Neuron (in vitro differentiated cells): ENCODE measurements around the gene NEIL1.
"Not testable (repeated sequence)": the region's sequence is repeated elsewhere in the genome, so short reads cannot be mapped to it uniquely, and the experiment has no call there.

ENCODE experiments used
- H2AFZ ChIP-seq: one replicate; pipeline ENCODE4 v1.6.1; 2013; ENCODE audit warnings: low read depth, mild to moderate bottlenecking, inconsistent platforms, low read length, moderate library complexity
- H3K27me3 ChIP-seq: one replicate; pipeline ENCODE4 v1.6.1; 2013; ENCODE audit warnings: low read length; ENCODE audit not compliant: insufficient read depth
- H3K36me3 ChIP-seq: one replicate; pipeline ENCODE4 v1.6.1; 2013; ENCODE audit warnings: low read length; ENCODE audit not compliant: insufficient read depth
- H3K4me1 ChIP-seq: one replicate; pipeline ENCODE4 v1.6.1; 2013; ENCODE audit warnings: low read length; ENCODE audit not compliant: insufficient read depth
- H3K4me3 ChIP-seq: 2 replicates; pipeline ENCODE4 v1.5.1; 2013; ENCODE audit warnings: mild to moderate bottlenecking, low read length, moderate library complexity
- H3K9me3 ChIP-seq: one replicate; pipeline ENCODE4 v1.6.1; 2013; ENCODE audit warnings: low read length

NEIL1 gene

DNA sequence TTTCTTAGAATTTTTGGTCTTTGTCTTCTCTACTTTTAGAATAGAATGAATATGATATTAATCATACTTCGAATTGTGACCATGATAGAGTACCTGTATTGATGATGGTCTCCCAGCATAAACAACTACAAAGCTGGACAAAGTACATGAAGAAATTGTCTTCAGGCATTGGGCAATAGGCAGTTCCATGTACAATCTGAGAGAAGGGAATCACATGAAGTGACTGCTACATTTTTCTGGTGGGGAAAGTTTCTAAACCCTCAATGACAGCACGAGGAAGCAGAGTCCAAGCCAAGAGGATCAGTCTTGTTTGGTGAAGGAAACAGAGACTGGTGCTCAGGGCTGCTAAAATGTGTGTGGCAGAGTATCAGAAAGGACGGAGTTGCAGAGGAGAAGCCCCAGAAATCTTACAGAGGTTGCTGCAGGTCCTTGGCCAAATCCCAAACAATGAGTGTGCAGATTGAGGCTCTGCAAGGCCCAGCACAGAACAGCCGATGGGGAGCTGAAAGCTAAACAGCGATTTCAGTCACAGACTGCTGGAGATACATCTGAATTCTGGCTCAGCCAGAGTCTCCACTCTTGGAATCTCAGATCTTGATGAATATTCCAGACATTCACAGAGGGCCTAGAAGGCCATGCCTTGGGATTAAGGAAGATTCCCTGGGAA lies 27.5 kb upstream of the NEIL1 start:
- not testable (repeated sequence) for H3K9me3 ChIP-seq, H3K36me3 ChIP-seq, H3K4me3 ChIP-seq, H3K27me3 ChIP-seq, H2AFZ ChIP-seq, H3K4me1 ChIP-seq

DNA sequence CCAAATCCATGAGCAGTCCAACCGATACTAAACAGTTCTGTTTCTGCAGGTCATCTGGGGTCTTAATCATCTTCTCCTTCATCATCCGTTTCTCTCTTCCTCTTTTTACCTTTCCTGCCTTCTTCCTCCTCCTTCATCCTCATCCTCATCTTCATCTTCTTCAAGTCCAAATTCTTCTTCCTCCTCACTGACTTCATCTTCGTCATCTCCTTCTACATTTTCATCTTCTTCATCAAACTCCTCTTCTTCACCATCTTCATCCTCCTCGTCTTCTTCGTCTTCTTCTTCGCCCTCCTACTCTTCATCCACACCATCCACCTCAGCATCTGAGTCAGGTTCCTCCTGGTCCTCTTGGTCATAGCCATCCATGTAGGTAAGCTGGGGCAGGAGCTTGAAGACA lies 25.1 kb upstream of the NEIL1 start:
- Histone ChIP-seq H2AFZ (no peak overlapping the region), H3K36me3 (no peaks in the 10 kb centered on the region), H3K4me1 (no peaks in the 10 kb centered on the region), H3K4me3 (no peak overlapping the region), H3K27me3 (peaks cover 2% of the 10 kb centered on the region), H3K9me3 (no peaks in the 10 kb centered on the region)

DNA sequence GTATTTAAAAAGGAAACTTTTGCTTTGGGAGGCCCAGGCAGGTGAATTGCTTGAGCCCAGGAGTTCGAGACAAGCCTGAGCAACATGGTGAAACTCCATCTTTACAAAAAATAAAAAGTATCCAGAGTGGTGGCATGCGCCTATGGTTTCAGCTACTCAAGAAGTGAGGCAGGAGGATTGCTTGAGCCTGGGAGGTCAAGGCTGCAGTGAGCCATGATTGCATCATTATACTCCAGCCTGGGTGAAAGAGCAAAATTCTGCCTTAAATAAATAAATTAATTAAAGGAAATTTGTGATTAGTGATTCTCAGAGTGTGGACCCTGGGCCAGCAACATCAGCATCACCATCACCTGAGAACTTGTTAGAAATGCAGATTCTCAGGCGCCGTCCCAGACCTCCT lies 20.9 kb upstream of the NEIL1 start:
- Histone ChIP-seq H2AFZ (no peak overlapping the region), H3K4me3 (no peak overlapping the region), H3K27me3 (peaks cover 15% of the 10 kb centered on the region), H3K4me1 (no peaks in the 10 kb centered on the region), H3K9me3 (no peaks in the 10 kb centered on the region), H3K36me3 (no peaks in the 10 kb centered on the region)

DNA sequence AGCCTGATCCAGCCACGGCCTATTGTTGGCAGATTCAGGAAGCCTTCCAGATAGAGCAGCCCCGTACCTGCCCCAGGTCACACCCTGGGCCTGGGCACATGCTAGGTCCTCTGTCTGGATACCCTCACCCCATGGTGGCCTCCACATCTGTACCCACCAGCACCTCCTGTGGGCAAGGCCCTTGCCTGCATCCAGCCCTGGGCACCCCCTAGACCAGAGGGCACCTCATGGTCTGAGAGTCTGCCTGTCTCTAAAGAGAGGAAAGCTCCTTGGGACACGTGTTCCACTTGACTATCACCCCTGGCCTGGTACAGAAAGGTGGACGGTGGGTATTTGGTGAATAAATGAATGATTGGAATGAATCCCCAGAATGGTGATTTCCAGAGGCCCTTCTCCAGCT lies 19.8 kb upstream of the NEIL1 start:
- Histone ChIP-seq H3K4me3 (no peak overlapping the region), H3K27me3 (peaks cover 15% of the 10 kb centered on the region), H3K4me1 (no peaks in the 10 kb centered on the region), H3K36me3 (no peaks in the 10 kb centered on the region), H3K9me3 (no peaks in the 10 kb centered on the region), H2AFZ (no peak overlapping the region)

GRCh38 chr15:75327491-75327890 lies 19.3 kb upstream of the NEIL1 start:
- Histone ChIP-seq H3K4me1 (no peaks in the 10 kb centered on the region), H3K9me3 (no peaks in the 10 kb centered on the region), H3K36me3 (no peaks in the 10 kb centered on the region), H3K4me3 (no peak overlapping the region), H3K27me3 (peaks cover 15% of the 10 kb centered on the region), H2AFZ (no peak overlapping the region)

- no peak overlapping the region for H2AFZ ChIP-seq
These were observed 18.1 kb upstream of the NEIL1 start for GRCh38 chr15:75328493-75329314.

GRCh38 chr15:75329571-75329970 lies 17.3 kb upstream of the NEIL1 start:
- no peaks in the 10 kb centered on the region for H3K36me3 ChIP-seq
- H3K27me3 ChIP-seq = peaks cover 15% of the 10 kb centered on the region
- H2AFZ ChIP-seq = no peak overlapping the region
- H3K4me3 ChIP-seq = no peak overlapping the region
- no peaks in the 10 kb centered on the region for H3K9me3 ChIP-seq
- no peaks in the 10 kb centered on the region for H3K4me1 ChIP-seq

More at GRCh38 chr15:75328493-75329314, 18.1 kb upstream of the NEIL1 start:
- Histone ChIP-seq H3K36me3 (no peaks in the 10 kb centered on the region), H3K4me3 (no peak overlapping the region), H3K27me3 (peaks cover 15% of the 10 kb centered on the region), H3K4me1 (no peaks in the 10 kb centered on the region), H3K9me3 (no peaks in the 10 kb centered on the region)

- not testable (repeated sequence) for H2AFZ ChIP-seq, H3K36me3 ChIP-seq, H3K9me3 ChIP-seq, H3K4me3 ChIP-seq
- Histone ChIP-seq H3K27me3 (peaks cover 11% of the 10 kb centered on the region), H3K4me1 (peaks cover 11% of the 10 kb centered on the region)
These were observed 14.7 kb upstream of the NEIL1 start for GRCh38 chr15:75332093-75332492.

DNA sequence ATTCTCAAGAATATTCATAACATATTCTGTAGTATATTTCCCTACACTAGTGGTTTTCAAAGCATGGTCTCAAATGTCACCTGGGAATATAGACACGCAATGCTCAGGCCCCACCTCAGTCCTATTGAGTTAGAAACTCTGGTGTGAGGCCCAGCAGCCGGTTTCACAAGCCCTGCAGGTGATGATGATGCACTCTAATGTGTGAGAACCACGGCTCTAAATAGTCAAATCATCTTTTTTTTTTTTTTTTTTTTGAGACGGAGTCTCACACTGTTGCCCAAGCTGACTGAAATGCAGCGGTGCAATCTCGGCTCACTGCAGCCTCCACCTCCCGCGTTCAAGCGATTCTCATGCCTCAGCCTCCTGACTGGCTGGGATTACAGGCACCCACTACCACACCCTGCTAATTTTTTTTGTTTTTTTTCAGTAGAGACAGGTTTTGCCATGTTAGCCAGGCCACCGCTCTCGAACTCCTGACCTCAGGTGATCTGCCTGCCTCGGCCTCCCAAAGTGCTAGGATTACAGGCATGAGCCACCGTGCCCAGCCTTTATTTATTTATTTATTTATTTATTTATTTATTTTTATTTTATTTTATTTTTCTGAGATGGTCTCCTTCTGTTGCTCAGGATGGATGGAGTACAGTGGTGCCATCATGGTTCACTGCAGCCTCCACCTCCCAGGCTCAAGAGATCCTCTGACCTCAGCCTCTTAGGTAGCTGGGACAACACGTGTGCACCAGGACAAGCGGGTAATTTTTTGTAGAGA lies 13.0 kb upstream of the NEIL1 start:
- H3K4me3 ChIP-seq, H2AFZ ChIP-seq, H3K27me3 ChIP-seq, H3K36me3 ChIP-seq, H3K9me3 ChIP-seq: not testable (repeated sequence)
- H3K4me1 ChIP-seq = peaks cover 12% of the 10 kb centered on the region

GRCh38 chr15:75335313-75335704 lies 11.5 kb upstream of the NEIL1 start:
- H3K4me3 ChIP-seq = peak overlapping the region; percentile 81
- H3K9me3 ChIP-seq = no peaks in the 10 kb centered on the region
- peaks cover 12% of the 10 kb centered on the region for H3K4me1 ChIP-seq
- peaks cover 1% of the 10 kb centered on the region for H3K27me3 ChIP-seq
- peaks cover 17% of the 10 kb centered on the region for H3K36me3 ChIP-seq
- H2AFZ ChIP-seq = peak overlapping the region; percentile 96

- H3K27me3 ChIP-seq = no peaks in the 10 kb centered on the region
- H3K9me3 ChIP-seq = no peaks in the 10 kb centered on the region
- peak within 1 kb of the TSS; percentile 96 for H2AFZ ChIP-seq
- H3K36me3 ChIP-seq = peaks cover 18% of the 10 kb centered on the region
- H3K4me3 ChIP-seq = peak within 1 kb of the TSS; percentile 81
- peaks cover 12% of the 10 kb centered on the region for H3K4me1 ChIP-seq
These were observed 11.0 kb upstream of the NEIL1 start, which contains the start of gene COMMD4 for GRCh38 chr15:75335705-75336355. Gene COMMD4, plus strand, starts transcription at chr15:75336063. Its CDS starts 27 bp downstream, at chr15:75336090.

- Histone ChIP-seq H3K9me3 (no peaks in the 10 kb centered on the region), H2AFZ (no peak overlapping the region), H3K36me3 (peaks cover 18% of the 10 kb centered on the region), H3K4me3 (no peak overlapping the region), H3K27me3 (no peaks in the 10 kb centered on the region), H3K4me1 (peaks cover 12% of the 10 kb centered on the region)
These were observed 8.1 kb upstream of the NEIL1 start for GRCh38 chr15:75338661-75339240.
